NCI-H1092 treated with DMSO at 0.1 percent for 48 hours (cell line): ENCODE data around the gene C6orf58.
"Not testable (repeated sequence)": the region's sequence is repeated elsewhere in the genome, so short reads cannot be mapped to it uniquely, and the experiment has no call there.

Experiments used
- DNase-seq: peaks from one replicate; lab custom pipeline; 2025; lab: John Stamatoyannopoulos, UW

Gene C6orf58

DNA sequence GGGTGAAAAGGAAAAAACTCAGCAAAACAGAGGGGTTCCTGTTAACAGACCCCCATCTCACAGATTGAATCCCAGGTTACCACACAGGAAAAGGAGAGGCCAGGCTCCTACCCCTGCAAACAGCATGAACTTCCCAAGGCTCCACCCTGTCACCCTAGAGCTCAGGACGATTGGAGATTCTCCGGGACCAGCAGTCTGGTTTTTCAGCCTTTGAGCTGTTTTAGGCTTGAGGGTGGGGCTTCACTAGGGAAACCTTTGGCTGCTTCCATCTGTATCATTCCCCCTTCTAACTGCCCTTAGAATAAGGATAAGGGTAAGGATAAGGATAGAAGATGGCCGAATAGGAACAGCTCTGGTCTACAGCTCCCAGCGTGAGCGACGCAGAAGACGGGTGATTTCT, 16.0 kb downstream of the C6orf58 start:
- DNase-seq, result no peak

GRCh38 chr6:127593456-127593855, 16.5 kb downstream of the C6orf58 start:
- DNase-seq, result not testable (repeated sequence)

- peak; percentile 4 for DNase-seq
These were observed 29.2 kb downstream of the C6orf58 start for GRCh38 chr6:127606131-127606562.

DNA sequence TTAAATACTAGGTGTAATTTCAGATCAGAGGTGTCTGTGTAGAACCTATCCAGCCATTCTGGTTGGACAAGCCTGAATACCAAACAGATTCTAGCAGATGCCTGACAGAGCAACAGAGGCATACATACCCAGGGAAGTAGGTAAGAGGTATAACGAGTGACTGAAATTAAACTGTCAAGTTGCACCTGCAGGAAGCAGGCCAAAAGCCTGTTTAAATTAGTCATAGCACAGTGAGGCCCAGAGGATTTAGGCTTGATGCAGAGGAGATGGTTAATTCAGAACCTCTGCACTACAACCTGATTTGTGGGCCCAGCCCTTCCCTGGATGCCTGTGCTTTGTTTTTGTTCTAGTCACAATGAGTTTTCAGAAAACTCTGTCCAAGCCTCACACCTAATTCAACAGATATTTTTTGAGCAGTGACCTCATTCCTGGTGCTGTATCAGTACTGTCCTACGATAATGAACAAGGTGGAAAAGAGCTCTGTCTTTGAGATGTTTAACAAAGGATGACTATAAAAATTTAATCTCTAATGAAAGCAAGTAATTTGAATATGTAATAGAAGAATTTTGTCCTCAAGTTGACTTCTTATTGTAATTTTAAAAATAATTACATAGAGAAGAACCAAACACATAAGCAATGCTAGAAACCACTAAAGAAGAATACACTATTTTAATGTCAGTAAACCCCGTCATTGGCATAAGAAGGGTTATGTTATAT, 31.7 kb downstream of the C6orf58 start:
- no peak for DNase-seq

DNA sequence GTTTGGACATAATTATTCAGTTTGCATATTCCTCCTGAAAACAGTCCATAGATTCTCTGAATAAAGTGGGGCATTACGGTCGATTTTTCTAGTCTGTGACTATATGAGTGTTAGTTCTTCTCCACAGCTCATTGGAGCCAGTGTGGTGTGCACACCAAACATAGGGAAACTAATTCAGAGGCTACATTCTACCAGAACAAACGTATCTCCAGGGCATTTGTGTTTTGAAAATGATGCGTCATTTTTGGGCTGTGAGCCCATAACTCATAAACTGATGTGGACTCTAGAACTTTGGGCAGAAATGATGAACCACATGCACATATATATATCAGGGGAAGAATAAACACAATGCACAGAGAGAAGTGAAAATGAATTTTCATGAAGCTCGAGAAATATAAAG, 41.8 kb downstream of the C6orf58 start:
- no peak for DNase-seq

GRCh38 chr6:127630800-127631199, 53.8 kb downstream of the C6orf58 start:
- DNase-seq, result no peak

DNA sequence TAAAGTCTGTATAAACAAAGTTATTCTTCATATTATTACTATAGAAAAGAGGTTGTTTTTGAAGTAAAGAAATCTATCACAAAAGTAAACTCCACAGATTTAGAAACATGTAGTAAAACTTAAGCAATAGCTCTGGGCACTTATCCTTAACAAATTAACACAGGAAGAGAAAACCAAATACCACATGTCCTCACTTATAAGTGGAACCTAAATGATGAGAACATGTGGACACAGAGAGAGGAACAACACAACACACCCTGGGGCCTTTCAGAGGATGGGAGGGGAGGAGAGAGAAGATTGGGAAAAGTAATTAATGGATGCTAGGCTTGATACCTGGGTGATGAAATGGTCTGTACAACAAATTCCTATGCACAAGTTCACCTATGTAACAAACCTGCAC, 57.2 kb downstream of the C6orf58 start:
- no peak for DNase-seq

- DNase-seq, result no peak
These were observed 58.1 kb downstream of the C6orf58 start for GRCh38 chr6:127635091-127635490.

DNA sequence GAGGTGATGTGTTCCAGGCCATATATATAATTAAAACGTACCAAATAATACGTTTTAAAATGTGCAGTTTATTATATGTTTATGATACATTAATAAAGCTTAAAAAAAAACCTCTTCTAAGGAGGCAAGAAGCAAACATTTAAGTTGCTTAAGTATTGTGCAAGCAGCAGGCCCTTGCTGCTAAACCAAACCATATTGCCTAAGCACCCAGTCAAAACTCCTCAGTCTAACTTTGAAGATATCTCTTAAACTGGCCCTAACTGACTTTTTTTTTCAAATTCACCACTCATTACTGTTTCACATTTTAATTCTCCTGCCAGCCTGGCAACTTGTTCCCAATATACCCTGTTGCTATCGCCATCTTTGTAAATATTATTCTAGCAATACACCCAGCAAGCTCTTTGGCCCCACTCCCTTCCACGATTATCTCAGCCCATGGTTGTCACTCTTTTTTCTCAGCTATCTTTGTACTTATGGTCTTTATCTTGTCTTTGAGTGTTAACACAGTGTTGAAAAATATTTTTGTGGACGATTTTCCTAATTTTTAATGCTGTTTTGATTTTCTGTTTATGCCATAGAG, 60.9 kb downstream of the C6orf58 start:
- no peak for DNase-seq
